ENCODE data around the gene PDZK1. TPM values are rescaled to one million over a fixed set of nuclear protein-coding genes. Genes with fewer than 3 reads are reported as not detected.

The PDZK1 gene
- total and polyA plus RNA-seq, 2 experiments from 2014 or later = 0.73 TPM; not detected in 1

DNA sequence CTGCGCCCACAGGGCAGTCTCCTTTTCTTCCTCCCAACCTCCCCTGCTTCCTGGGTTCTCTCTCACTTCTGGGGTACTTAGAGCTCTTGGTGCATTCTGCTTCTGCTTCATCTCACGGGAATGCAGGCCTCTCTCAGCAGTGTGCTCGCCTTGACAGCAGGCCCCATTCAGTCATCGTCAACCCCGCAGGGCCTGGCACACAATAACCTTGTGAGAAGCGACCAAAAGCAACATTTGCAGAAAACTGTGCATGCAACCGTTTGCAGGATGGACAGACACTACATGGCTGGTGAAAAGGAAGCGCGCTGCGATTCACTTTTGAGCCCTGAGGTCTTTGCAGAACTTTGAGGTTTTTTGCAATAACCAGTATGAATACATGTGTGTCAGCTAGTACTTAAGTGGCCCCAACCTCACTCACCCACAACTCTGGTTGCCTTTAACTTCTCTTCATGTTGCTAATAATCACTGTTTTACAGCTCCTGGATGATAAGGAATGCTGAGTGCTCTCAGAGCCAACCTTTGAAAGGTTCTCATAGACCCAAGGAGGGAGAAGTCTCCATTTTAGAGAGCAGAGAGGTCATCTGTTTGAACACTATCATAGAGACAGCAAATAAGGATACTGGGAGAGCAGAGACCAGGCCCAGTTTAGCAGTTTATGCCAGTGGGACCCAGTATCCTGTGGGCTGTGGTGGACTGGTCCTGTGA is 9.6 kb upstream of the PDZK1 start (continued):
- TF ChIP-seq, protein P1, sequence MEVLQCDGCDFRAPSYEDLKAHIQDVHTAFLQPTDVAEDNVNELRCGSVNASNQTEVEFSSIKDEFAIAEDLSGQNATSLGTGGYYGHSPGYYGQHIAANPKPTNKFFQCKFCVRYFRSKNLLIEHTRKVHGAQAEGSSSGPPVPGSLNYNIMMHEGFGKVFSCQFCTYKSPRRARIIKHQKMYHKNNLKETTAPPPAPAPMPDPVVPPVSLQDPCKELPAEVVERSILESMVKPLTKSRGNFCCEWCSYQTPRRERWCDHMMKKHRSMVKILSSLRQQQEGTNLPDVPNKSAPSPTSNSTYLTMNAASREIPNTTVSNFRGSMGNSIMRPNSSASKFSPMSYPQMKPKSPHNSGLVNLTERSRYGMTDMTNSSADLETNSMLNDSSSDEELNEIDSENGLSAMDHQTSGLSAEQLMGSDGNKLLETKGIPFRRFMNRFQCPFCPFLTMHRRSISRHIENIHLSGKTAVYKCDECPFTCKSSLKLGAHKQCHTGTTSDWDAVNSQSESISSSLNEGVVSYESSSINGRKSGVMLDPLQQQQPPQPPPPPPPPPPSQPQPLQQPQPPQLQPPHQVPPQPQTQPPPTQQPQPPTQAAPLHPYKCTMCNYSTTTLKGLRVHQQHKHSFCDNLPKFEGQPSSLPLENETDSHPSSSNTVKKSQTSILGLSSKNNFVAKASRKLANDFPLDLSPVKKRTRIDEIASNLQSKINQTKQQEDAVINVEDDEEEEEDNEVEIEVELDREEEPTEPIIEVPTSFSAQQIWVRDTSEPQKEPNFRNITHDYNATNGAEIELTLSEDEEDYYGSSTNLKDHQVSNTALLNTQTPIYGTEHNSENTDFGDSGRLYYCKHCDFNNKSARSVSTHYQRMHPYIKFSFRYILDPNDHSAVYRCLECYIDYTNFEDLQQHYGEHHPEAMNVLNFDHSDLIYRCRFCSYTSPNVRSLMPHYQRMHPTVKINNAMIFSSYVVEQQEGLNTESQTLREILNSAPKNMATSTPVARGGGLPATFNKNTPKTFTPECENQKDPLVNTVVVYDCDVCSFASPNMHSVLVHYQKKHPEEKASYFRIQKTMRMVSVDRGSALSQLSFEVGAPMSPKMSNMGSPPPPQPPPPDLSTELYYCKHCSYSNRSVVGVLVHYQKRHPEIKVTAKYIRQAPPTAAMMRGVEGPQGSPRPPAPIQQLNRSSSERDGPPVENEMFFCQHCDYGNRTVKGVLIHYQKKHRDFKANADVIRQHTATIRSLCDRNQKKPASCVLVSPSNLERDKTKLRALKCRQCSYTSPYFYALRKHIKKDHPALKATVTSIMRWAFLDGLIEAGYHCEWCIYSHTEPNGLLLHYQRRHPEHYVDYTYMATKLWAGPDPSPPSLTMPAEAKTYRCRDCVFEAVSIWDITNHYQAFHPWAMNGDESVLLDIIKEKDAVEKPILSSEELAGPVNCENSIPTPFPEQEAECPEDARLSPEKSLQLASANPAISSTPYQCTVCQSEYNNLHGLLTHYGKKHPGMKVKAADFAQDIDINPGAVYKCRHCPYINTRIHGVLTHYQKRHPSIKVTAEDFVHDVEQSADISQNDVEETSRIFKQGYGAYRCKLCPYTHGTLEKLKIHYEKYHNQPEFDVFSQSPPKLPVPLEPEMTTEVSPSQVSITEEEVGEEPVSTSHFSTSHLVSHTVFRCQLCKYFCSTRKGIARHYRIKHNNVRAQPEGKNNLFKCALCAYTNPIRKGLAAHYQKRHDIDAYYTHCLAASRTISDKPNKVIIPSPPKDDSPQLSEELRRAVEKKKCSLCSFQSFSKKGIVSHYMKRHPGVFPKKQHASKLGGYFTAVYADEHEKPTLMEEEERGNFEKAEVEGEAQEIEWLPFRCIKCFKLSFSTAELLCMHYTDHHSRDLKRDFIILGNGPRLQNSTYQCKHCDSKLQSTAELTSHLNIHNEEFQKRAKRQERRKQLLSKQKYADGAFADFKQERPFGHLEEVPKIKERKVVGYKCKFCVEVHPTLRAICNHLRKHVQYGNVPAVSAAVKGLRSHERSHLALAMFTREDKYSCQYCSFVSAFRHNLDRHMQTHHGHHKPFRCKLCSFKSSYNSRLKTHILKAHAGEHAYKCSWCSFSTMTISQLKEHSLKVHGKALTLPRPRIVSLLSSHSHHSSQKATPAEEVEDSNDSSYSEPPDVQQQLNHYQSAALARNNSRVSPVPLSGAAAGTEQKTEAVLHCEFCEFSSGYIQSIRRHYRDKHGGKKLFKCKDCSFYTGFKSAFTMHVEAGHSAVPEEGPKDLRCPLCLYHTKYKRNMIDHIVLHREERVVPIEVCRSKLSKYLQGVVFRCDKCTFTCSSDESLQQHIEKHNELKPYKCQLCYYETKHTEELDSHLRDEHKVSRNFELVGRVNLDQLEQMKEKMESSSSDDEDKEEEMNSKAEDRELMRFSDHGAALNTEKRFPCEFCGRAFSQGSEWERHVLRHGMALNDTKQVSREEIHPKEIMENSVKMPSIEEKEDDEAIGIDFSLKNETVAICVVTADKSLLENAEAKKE (CRISPR knock-in tag; IDR thresholded peaks at IDR 0.05) = no peak
- TF ChIP-seq STAT1 (IDR thresholded peaks at IDR 0.05; ENCODE audit: unreplicated experiment) (no peak), CREB1 (CRISPR knock-in tag; IDR thresholded peaks at IDR 0.05; ENCODE audit: low read depth) (no peak), EZH2phosphoT487 (IDR thresholded peaks at IDR 0.05; ENCODE audit: unreplicated experiment) (no peak), POLR2AphosphoS5 (IDR thresholded peaks at IDR 0.05; ENCODE audit: low read depth) (no peak), JUNB (IDR thresholded peaks at IDR 0.05; ENCODE audit: unreplicated experiment) (no peak)
- TF ChIP-seq, protein P2, sequence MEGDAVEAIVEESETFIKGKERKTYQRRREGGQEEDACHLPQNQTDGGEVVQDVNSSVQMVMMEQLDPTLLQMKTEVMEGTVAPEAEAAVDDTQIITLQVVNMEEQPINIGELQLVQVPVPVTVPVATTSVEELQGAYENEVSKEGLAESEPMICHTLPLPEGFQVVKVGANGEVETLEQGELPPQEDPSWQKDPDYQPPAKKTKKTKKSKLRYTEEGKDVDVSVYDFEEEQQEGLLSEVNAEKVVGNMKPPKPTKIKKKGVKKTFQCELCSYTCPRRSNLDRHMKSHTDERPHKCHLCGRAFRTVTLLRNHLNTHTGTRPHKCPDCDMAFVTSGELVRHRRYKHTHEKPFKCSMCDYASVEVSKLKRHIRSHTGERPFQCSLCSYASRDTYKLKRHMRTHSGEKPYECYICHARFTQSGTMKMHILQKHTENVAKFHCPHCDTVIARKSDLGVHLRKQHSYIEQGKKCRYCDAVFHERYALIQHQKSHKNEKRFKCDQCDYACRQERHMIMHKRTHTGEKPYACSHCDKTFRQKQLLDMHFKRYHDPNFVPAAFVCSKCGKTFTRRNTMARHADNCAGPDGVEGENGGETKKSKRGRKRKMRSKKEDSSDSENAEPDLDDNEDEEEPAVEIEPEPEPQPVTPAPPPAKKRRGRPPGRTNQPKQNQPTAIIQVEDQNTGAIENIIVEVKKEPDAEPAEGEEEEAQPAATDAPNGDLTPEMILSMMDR (conservative IDR thresholded peaks at IDR 0.05; ENCODE audit: low read depth in 2 of 2) = no peak
